Glomerular endothelial cell (primary cell): ENCODE measurements around the gene ACOT2. TPM values are rescaled to one million over a fixed set of nuclear protein-coding genes. Genes with fewer than 3 reads are reported as not detected.
A peak's percentile ranks its signal among the peaks of the same experiment; 100 is the strongest.
"Not testable (repeated sequence)": the region's sequence is repeated elsewhere in the genome, so short reads cannot be mapped to it uniquely, and the experiment has no call there.

Experiments
- DNase-seq: peaks from one replicate; pipeline ENCODE4 v3.0.0-alpha.2; 2011; ENCODE audit warnings: low read depth, low spot score; ENCODE audit errors: extremely low read depth
- total RNA-seq: library from RNA; depleted of rRNA; stranded (reverse); fragments of >200 nt; gene quantifications from 2 replicates; pipeline ENCODE4 v1.2.3, GENCODE V29; 2015

The ACOT2 gene, protein sequence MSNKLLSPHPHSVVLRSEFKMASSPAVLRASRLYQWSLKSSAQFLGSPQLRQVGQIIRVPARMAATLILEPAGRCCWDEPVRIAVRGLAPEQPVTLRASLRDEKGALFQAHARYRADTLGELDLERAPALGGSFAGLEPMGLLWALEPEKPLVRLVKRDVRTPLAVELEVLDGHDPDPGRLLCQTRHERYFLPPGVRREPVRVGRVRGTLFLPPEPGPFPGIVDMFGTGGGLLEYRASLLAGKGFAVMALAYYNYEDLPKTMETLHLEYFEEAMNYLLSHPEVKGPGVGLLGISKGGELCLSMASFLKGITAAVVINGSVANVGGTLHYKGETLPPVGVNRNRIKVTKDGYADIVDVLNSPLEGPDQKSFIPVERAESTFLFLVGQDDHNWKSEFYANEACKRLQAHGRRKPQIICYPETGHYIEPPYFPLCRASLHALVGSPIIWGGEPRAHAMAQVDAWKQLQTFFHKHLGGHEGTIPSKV
- total RNA-seq: 18.6 and 24.7 TPM in 2 replicates

DNA sequence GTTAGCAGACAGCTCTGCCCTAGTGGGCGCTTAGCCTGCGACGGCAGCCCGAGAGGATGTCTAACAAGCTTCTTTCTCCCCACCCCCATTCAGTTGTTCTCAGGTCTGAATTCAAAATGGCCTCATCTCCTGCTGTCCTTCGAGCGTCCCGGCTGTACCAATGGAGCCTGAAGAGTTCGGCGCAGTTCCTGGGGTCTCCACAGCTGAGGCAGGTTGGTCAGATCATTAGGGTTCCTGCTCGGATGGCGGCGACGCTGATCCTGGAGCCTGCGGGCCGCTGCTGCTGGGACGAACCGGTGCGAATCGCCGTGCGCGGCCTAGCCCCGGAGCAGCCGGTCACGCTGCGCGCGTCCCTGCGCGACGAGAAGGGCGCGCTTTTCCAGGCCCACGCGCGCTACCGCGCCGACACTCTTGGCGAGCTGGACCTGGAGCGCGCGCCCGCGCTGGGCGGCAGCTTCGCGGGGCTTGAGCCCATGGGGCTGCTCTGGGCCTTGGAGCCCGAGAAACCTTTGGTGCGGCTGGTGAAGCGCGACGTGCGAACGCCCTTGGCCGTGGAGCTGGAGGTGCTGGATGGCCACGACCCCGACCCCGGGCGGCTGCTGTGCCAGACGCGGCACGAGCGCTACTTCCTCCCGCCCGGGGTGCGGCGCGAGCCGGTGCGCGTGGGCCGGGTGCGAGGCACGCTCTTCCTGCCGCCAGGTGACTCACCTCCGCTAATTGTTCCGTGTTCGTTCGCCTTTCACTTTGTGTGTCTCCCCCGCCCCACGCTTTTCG, at the start of gene ACOT2:
TSS of gene ACOT2 (plus strand) at position 29 of the 774 bp plus-strand sequence. CDS start at position 57, 28 bp downstream.
- DNase-seq: peak; percentile 52

DNA sequence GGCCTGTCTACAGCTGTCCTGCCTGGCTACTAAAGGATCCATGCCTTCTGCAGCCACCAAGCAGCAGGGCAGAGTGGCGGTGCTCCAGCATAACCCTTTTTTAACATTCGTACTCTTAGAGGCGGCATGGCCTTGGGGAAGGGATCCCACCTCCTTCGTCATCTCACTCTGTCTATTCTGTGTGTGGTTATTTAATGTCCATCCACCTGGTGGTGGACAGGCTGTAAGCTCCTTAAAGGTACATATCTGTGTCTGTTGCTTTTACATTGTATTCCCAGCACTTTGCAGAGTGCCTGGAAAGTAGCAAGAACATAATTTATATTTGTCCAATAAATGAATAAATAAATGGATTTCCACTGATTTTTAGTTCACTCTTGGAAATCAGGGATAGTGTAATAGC, 47.8 kb upstream of the ACOT2 start:
- DNase-seq: no peak

DNA sequence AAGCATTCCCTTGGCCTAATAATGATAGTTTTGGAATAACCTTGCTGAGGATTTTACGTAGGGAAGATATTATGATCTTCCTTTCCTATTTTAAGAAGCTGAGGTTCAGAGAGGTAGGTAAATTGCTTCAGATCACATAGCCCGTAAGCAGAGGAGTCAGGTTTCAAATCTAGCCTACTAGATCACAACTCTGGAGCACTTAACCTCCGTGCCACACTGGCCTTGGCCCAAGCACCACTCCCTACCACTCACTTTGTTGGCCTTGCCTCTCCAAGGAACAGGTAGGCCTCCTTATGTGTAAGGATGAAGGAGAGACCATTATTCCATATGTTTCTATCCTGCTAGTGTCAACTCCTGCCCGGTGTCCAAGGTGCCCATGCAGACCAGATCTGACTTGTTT, 44.5 kb upstream of the ACOT2 start:
- no peak for DNase-seq

DNA sequence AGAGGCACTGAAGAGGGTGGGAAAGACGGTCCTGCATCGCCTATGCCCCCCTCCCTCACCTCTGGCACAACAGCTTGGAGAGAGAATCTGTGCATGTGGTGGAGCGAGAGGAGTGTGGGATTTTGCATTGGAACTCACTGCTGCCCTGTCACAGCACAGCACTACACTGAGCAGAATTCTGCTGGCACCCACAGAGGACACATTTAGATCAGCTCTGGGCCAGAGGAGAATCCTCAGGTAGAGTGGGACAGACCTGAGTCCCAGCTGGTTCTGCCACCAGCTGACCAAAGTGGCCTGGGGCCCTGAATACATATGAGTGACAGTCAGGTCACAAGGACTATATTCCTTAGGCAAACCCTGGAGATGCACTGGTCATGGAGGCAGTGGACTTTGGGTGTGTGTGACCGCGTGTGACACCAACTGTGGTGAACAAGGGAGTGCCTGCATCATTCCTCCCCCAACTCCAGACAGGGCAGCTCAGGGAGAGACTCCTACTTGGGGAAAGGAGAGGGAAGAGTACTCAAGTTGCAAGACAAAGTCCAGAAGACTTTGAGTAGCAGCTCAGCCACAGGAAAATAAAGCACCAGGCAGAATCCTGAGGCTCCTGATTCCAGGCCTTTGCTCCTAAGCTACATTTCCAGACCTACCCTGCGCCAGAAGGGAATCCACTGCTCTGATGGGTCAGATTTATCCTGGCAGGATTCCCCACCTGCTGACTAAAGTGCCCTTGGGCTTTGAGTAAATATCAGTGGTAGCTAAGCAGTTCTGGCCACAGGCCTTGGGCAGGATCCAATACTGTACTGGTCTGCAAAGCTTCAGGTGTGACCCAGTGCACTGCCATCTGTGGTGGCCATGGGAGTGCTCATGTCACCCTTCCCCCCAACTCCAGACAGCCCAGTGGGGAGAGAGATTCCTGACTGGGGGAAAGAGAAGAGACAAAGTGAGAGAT, 42.7 kb upstream of the ACOT2 start:
- DNase-seq: no peak

DNA sequence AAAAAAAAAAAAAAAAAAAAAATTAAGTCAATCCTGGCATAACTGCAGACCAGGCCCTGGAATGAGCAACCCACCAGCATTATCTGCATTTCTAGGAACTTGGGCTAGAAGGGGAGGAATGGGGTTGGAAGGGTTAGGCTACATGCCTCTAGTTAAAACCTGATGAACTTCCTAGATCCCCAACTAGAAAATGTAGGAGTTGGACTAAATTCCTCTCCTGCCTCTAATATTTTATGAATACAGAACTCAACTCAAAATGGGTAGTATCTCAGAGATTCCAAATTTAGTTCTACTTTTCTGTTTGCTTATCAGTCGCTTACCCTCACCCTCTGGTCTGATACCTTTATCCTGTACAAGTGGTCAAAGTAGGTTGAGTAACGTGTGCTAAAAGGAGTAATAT, 39.7 kb upstream of the ACOT2 start:
- not testable (repeated sequence) for DNase-seq

DNA sequence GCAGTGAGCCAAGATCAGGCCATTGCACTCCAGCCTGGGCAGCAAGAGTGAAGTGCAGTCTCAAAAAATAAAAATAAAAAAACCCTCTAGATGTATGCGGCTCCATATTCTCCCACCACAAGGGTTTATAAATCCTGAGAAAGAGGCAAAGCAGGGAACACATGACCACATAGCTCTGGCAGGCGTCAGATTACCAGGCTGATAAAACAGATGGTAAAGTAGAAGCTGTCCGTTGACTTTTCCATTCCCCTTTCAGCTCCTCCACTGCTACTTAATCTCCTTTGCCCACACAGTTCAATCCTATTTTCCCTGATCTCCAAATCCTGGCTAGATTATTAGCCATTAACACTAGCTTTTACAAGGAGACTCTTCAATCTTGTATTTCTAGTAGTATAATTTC, 37.0 kb upstream of the ACOT2 start:
- DNase-seq: not testable (repeated sequence)

DNA sequence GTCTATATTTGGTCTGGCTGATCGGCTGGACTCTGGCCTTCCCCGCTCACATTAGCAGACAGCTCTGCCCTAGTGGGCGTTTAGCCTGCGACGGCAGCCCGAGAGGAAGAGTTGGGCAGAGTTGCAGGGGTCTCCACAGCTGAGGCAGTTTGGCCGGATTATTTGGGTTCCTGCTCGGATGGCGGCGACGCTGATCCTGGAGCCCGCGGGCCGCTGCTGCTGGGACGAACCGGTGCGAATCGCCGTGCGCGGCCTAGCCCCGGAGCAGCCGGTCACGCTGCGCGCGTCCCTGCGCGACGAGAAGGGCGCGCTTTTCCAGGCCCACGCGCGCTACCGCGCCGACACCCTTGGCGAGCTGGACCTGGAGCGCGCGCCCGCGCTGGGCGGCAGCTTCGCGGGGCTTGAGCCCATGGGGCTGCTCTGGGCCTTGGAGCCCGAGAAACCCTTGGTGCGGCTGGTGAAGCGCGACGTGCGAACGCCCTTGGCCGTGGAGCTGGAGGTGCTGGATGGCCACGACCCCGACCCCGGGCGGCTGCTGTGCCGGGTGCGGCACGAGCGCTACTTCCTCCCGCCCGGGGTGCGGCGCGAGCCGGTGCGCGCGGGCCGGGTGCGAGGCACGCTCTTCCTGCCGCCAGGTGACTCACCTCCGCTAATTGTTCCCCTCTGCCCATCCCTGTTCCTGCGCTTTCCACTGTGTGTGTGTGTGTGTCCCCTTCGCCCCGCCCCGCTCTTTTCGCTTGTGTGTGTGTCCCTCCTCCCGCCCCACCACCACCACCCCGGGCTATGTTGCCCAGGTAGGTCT, 31.6 kb upstream of the ACOT2 start:
- DNase-seq: not testable (repeated sequence)

DNA sequence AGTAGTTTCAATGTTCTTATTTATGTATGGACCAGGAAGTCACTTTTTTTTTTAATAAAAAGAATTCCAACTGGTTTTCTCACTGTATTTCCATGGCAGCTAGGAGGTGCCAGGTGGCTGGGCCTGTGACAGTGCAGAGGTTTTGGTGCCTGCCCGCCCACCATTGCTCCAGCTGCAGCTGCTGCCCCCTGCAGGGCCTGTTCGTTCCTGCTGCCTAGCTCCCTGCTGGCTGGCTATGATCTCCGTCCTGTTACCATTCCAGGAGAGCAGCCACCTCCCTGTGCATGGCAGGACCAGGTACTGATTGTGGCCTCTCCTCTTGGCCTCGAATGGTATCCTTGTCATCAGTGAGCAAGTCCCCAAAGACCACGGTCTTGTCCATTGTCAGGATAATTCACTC, 30.0 kb upstream of the ACOT2 start:
- not testable (repeated sequence) for DNase-seq

DNA sequence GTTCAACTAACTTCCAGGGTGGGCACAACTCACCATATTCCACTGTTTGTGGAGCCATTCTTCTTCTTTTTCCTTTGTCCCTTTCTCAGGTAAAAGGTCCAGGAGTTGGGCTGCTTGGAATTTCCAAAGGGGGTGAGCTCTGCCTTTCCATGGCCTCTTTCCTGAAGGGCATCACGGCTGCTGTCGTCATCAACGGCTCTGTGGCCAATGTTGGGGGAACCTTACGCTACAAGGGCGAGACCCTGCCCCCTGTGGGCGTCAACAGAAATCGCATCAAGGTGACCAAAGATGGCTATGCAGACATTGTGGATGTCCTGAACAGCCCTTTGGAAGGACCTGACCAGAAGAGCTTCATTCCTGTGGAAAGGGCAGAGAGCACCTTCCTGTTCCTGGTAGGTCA, 26.1 kb upstream of the ACOT2 start:
- not testable (repeated sequence) for DNase-seq

DNA sequence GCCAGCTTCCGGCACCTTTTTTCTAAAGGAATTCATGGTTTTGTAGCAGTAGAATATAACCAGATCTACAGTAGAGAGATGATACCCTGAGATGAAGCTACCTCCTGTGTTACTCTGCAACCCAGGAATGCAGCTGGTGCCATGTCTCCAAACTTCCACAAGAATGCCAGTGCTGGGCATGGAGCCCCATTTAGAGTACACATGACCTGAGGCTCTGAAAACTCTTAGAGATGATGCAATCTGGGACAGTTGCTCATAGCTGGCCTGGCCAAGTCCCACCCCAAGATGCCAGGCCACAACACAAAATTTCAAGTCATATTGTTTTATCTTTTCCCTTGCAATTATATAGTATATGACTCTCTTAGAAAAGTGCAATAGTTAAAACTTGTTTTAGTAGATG, 23.7 kb upstream of the ACOT2 start:
- not testable (repeated sequence) for DNase-seq

DNA sequence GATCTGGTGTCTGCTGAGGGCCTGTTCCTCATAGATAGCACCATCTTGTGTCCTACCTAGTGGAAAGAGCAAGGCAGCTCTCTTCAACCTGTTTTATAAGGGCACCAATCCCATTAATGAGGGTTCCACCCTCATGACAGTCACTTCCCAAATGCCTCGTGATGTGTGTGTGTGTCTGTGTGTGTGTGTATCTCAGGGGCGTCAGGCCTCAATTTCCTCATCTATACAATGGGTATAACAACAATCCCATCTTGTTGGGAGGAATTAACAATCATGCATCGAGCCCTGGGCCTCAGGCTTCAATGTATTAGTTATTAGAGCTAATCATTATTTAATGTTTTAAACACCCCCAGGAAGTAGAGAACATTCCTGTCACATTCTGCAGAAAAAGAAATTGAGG, 19.9 kb upstream of the ACOT2 start:
- not testable (repeated sequence) for DNase-seq

DNA sequence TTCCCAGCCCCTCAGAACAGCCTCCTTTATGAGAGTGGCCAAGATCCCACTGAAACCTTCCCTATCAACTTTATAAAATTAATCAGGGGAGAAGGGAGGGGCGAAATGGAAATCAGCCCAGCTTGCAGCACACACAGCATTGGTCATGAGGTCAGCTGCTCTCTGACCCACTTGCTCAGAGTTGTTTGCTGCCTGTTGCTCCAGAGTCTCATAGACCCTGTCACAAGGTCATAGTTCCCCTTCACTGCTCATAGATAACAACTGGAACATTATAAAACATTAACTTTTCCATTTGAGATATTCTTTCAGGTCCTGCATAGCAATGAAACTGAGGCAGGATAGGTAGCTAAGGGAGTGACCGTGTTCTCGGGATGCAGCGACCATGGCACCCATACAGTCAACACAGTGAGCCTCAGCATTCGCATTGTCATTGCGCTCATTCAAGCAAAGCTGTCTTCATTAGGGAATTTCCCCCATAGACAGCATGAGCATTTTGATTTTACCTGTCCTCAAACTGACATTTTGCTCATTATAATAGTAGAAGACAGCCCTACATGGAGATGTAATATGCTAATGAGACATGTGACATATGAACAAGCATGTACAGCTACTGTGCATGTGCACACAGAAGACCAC, 19.0 kb upstream of the ACOT2 start:
- DNase-seq: not testable (repeated sequence)

DNA sequence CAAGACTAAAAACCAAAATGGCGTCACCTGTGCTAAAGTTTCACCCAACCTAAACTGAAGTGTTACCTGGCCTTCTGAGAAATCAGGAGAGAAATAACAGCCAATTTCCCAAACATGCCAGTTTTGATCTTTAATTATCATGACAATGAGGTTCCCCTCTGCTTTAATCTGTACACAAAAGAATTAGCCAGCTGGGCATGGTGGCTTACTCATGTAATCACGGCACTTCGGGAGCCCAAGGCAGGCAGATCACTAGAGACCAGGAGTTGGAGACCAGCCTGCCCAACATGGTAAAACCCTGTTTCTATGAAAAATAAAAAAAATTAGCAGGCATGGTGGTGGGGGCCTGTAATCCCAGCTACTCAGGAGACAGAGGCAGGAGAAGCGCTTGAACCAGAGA, 15.2 kb upstream of the ACOT2 start:
- no peak for DNase-seq

DNA sequence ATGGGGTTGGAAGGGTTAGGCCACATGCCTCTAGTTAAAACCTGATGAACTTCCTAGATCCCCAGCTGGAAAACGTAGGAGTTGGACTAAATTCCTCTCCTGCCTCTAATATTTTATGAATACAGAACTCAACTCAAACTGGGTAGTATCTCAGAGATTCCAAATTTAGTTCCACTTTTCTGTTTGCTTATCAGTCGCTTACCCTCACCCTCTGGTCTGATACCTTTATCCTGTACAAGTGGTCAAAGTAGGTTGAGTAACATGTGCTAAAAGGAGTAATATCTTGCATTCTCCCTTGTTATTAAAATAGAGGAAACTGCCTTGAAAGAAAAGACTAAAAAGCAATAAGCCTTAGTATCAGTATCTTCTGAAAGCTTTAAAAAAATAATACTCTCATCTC, 11.8 kb upstream of the ACOT2 start:
- DNase-seq: not testable (repeated sequence)

DNA sequence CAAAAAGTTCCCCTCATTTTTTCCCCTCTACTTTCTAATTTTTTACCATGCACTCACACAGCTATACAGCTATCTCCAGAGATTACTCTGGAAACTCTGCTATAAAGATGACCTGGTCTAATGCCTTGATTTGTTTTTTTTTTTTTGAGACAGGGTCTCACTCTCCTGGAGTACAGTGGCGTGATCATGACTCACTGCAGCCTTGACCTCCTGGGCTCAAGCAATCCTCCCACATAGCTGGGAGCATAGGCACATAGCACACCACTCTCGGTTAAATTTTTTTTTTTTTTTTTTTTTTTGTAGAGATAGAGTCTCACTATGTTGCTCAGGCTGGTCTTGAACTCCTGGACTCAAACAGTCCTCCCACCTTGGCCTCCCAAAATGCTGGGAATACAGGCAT, 10.8 kb upstream of the ACOT2 start:
- DNase-seq: not testable (repeated sequence)

DNA sequence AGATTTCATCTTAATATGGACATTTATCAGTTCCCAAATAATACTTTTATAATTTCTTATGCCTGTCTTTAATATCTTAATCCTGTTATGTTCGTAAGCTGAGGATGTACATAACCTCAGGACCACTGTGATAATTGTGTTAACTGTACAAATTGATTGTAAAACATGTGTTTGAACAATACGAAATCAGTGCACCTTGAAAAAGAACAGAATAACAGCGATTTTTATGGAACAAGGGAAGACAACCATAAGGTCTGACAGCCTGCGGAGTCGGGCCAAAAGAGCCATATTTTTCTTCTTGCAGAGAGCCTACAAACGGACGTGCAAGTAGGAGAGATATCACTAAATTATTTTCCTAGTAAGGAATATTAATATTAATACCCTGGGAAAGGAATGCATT, 6.8 kb upstream of the ACOT2 start:
- not testable (repeated sequence) for DNase-seq

DNA sequence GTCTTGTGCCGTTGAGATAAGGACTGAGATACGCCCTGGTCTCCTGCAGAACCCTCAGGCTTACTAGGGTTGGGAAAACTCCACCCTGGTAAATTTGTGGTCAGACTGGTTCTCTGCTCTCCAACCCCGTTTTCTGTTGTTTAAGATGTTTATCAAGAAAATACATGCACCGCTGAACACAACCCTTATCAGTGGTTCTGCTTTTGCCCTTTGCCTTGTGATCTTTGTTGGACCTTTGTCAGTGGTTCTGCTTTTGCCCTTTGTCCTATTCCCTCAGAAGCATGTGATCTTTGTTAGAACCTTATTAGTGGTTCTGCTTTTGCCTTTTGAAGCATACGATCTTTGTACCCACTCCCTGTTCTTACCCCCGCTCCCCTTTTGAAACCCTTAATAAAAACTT, 6.3 kb upstream of the ACOT2 start:
- DNase-seq: not testable (repeated sequence)

DNA sequence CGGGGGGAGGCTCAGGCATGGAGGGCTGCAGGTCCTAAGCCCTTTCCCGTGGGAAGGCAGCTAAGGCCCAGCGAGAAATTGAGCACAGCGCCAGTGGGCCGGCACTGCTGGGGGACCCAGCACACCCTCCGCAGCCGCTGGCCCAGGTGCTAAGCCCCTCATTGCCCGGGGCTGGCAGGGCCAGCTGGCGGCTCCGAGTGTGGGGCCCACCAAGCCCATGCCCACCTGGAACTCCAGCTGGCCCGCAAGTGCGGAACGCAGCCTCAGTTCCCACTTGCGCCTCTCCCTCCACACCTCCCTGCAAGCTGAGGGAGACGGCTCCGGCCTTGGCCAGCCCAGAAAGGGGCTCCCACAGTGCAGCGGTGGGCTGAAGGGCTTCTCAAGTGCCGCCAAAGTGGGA, 2.6 kb upstream of the ACOT2 start:
- DNase-seq: not testable (repeated sequence)

DNA sequence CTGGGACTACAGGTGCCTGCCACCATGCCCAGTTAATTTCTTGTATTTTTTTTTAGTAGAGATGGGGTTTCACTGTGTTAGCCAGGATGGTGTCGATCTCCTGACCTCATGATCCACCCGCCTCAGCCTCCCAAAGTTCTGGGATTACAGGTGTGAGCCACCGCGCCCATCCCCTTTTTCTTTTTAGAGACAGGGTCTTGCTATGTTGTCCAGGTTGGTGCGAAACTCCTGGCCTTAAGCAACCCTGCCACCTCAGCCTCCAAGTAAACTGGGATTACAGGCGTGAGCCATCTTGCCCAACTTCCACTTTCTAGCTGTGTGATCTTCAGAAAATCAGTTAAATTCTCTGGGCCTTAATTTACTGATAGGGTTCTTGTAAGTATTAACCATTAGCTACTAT, 2.1 kb upstream of the ACOT2 start:
- not testable (repeated sequence) for DNase-seq
